GM12874 (cell line): ENCODE data around the gene PNKD.

Source experiments
- CTCF ChIP-seq: IDR thresholded peaks from 2 replicates; pipeline ENCODE4 v1.5.1; 2011; ENCODE audit warnings: low read depth, mild to moderate bottlenecking, control low read depth, low read length, moderate library complexity; ENCODE audit not compliant: insufficient read depth

The PNKD gene

GRCh38 chr2:218386505-218387368, 116.4 kb downstream of the PNKD start:
- no peak for TF ChIP-seq CTCF

- no peak for TF ChIP-seq CTCF
Observed at GRCh38 chr2:218387369-218388194, 117.3 kb downstream of the PNKD start.

- TF ChIP-seq CTCF = no peak
Observed at GRCh38 chr2:218389333-218390150, 119.2 kb downstream of the PNKD start.

GRCh38 chr2:218391202-218391601, 120.9 kb downstream of the PNKD start:
- no peak for TF ChIP-seq CTCF

GRCh38 chr2:218392459-218392858, 122.1 kb downstream of the PNKD start:
- TF ChIP-seq CTCF = no peak

- TF ChIP-seq CTCF = no peak
Observed at GRCh38 chr2:218392891-218393462, 122.7 kb downstream of the PNKD start.
